MM.1S (cell line): ENCODE measurements around the gene PHTF1.

Source experiments
- DNase-seq: peaks from one replicate; pipeline ENCODE4 v3.0.0-alpha.2; 2015
- H2AFZ ChIP-seq: fragments of 300-600 bp; sonication (generic); 2 replicates; pipeline ENCODE4 v1.6.0; 2016; ENCODE audit warnings: antibody characterized with exemption, low read length
- H3F3A ChIP-seq: fragments of 300-600 bp; sonication (generic); 2 replicates; pipeline ENCODE4 v1.6.1; 2016; ENCODE audit warnings: mild to moderate bottlenecking, antibody characterized with exemption, low read length, moderate library complexity, mixed read lengths; ENCODE audit not compliant: insufficient read depth
- H3K27ac ChIP-seq: fragments of 300-600 bp; sonication (generic); 2 replicates; pipeline ENCODE4 v1.5.1; 2016; ENCODE audit warnings: mild to moderate bottlenecking, low read length
- H3K27me3 ChIP-seq: fragments of 300-600 bp; sonication (generic); replicated peaks from 2 replicates; pipeline ENCODE4 v1.6.0; 2016; ENCODE audit warnings: low read length; ENCODE audit not compliant: insufficient read depth
- H3K36me3 ChIP-seq: fragments of 300-600 bp; sonication (generic); replicated peaks from 2 replicates; pipeline ENCODE4 v1.6.1; 2016; ENCODE audit warnings: mild to moderate bottlenecking, low read length, mixed read lengths; ENCODE audit not compliant: insufficient read depth
- H3K4me1 ChIP-seq: fragments of 300-600 bp; sonication (generic); 2 replicates; pipeline ENCODE4 v1.6.1; 2016; ENCODE audit warnings: low read length, mixed read lengths
- H3K4me2 ChIP-seq: fragments of 300-600 bp; sonication (generic); 2 replicates; pipeline ENCODE4 v1.6.0; 2016; ENCODE audit warnings: low read depth, low read length
- H3K4me3 ChIP-seq: fragments of 300-600 bp; sonication (generic); 2 replicates; pipeline ENCODE4 v1.5.1; 2016; ENCODE audit warnings: low read length, mixed read lengths
- H3K79me2 ChIP-seq: fragments of 300-600 bp; sonication (generic); 2 replicates; pipeline ENCODE4 v1.6.1; 2016; ENCODE audit warnings: mixed run types, low read length, mixed read lengths
- H3K9ac ChIP-seq: fragments of 300-600 bp; sonication (generic); 2 replicates; pipeline ENCODE4 v1.6.1; 2016; ENCODE audit warnings: low read length, mixed read lengths
- H3K9me2 ChIP-seq: fragments of 300-600 bp; sonication (generic); replicated peaks from 2 replicates; pipeline ENCODE4 v1.6.1; 2016; ENCODE audit warnings: mild to moderate bottlenecking, low read length, mixed read lengths; ENCODE audit not compliant: insufficient read depth
- H3K9me3 ChIP-seq: fragments of 300-600 bp; sonication (generic); replicated peaks from 2 replicates; pipeline ENCODE4 v1.6.1; 2016; ENCODE audit warnings: mild to moderate bottlenecking, low read length, mixed read lengths; ENCODE audit not compliant: insufficient read depth
- H4K20me1 ChIP-seq: fragments of 300-600 bp; sonication (generic); 2 replicates; pipeline ENCODE4 v1.6.1; 2016; ENCODE audit warnings: mild to moderate bottlenecking, low read length, moderate library complexity, mixed read lengths; ENCODE audit not compliant: insufficient read depth
- CTCF ChIP-seq: fragments of 300-600 bp; sonication (generic); IDR thresholded peaks from 2 replicates; pipeline ENCODE4 v1.5.1; 2016; ENCODE audit warnings: antibody characterized with exemption, low read length, mixed read lengths
- EZH2 ChIP-seq: fragments of 300-600 bp; sonication (generic); optimal IDR thresholded peaks from 2 replicates; pipeline ENCODE3; 2017; ENCODE audit warnings: low read depth, mild to moderate bottlenecking, antibody characterized with exemption, low read length, mixed read lengths
- EZH2phosphoT487 ChIP-seq: fragments of 300-600 bp; sonication (generic); IDR thresholded peaks from 2 replicates; pipeline ENCODE4 v1.6.1; 2018; ENCODE audit warnings: antibody characterized with exemption, low read length

The PHTF1 gene

GRCh38 chr1:113652771-113653170 is 106.5 kb downstream of the PHTF1 start:
- H3K9me2 ChIP-seq = no peaks in the 10 kb centered on the region
- H3K4me2 ChIP-seq = no peak overlapping the region
- no peak overlapping the region for H2AFZ ChIP-seq
- no peak overlapping the region for H3K27ac ChIP-seq
- H3F3A ChIP-seq = 0 out of 2 replicates have a peak, but pooled peaks cover 8% of the 10 kb centered on the region
- no peaks in the 10 kb centered on the region for H3K36me3 ChIP-seq
- no peak for DNase-seq
- H3K27me3 ChIP-seq = no peaks in the 10 kb centered on the region
- no peak for TF ChIP-seq CTCF
- H3K9ac ChIP-seq = no peak overlapping the region
- H3K4me3 ChIP-seq = no peak overlapping the region
- no peaks in the 10 kb centered on the region for H3K9me3 ChIP-seq
- peaks cover 18% of the 10 kb centered on the region for H3K4me1 ChIP-seq
- H4K20me1 ChIP-seq = no peaks in the 10 kb centered on the region
- no peaks in the 10 kb centered on the region for H3K79me2 ChIP-seq

- Histone ChIP-seq H3K79me2 (no peaks in the 10 kb centered on the region), H3K36me3 (no peaks in the 10 kb centered on the region), H3K4me1 (no peaks in the 10 kb centered on the region), H3K9ac (no peak overlapping the region), H3K4me3 (no peak overlapping the region), H2AFZ (no peak overlapping the region), H3K9me2 (no peaks in the 10 kb centered on the region), H3K9me3 (no peaks in the 10 kb centered on the region), H4K20me1 (no peaks in the 10 kb centered on the region), H3K27ac (no peak overlapping the region), H3K4me2 (no peak overlapping the region), H3K27me3 (no peaks in the 10 kb centered on the region), H3F3A (no peaks in the 10 kb centered on the region)
- TF ChIP-seq CTCF (no peak), EZH2 (no peak), EZH2phosphoT487 (no peak)
- no peak for DNase-seq
Measured at GRCh38 chr1:113648478-113648877, 110.8 kb downstream of the PHTF1 start.

- H3K9ac ChIP-seq = no peak overlapping the region
- TF ChIP-seq CTCF (no peak), EZH2phosphoT487 (no peak), EZH2 (no peak)
- no peaks in the 10 kb centered on the region for H3K79me2 ChIP-seq
- H3K4me3 ChIP-seq = no peak overlapping the region
- no peaks in the 10 kb centered on the region for H3K9me2 ChIP-seq
- H4K20me1 ChIP-seq = no peaks in the 10 kb centered on the region
- H3K27ac ChIP-seq = no peak overlapping the region
- no peak overlapping the region for H3K4me2 ChIP-seq
- H3K27me3 ChIP-seq = no peaks in the 10 kb centered on the region
- H3F3A ChIP-seq = no peaks in the 10 kb centered on the region
- no peaks in the 10 kb centered on the region for H3K36me3 ChIP-seq
- DNase-seq = no peak
- no peak overlapping the region for H2AFZ ChIP-seq
- H3K4me1 ChIP-seq = no peaks in the 10 kb centered on the region
- no peaks in the 10 kb centered on the region for H3K9me3 ChIP-seq
Measured at GRCh38 chr1:113647164-113647563, 112.1 kb downstream of the PHTF1 start.
